K562 (cell line): ENCODE measurements around the gene DTD1. TPM values are rescaled to one million over a fixed set of nuclear protein-coding genes. Genes with fewer than 3 reads are reported as not detected.

Source experiments
- ATAC-seq: fragments of 200-7000 bp; cut with Tn5 transposase; 3 replicates; pipeline ENCODE4 v1.9.1; 2020; ENCODE audit warnings: moderate library complexity
- BruUV-seq: library from RNA; stranded (reverse); fragments of 400-500 nt; replicated peaks from 2 replicates; lab custom pipeline; 2021; lab: Mats Ljungman, UMichigan
- CTCF ChIA-PET: fragments of 300-600 bp; formaldehyde crosslinking; extraction: SDS; loops from one replicate; lab custom pipeline; 2021; ENCODE audit warnings: low intra/inter-chr PET ratio; lab: Yijun Ruan, JAX
- POLR2A ChIA-PET: fragments of 300-600, 350-650 bp; sonication (Branson Sonifier 250); formaldehyde crosslinking; extraction: SDS; loops from one replicate; lab custom pipeline; 2021; ENCODE audit warnings: antibody characterized with exemption, inconsistent platforms; lab: Yijun Ruan, JAX
- DNase-seq, 4 experiments: peaks; one replicate each; pipeline versions ENCODE4 v3.0.0 to v3.0.0-alpha.2; 2011 to 2018; ENCODE audit warnings: low spot score in 3 of 4, mixed read lengths in 3 of 4; ENCODE audit errors: extremely low read depth in 1 of 4
- FAIRE-seq: peaks from 2 replicates; lab custom pipeline; 2011; peaks lifted over from hg19 to GRCh38; lab: Jason Lieb, UNC
- H2AFZ ChIP-seq: 2 replicates; pipeline ENCODE4 v1.6.0; 2011; ENCODE audit warnings: low read depth, low read length, control low read depth, inconsistent platforms
- H3K27ac ChIP-seq: fragments of 200-600 bp; 3 replicates; pipeline ENCODE4 v1.8.0; 2011; ENCODE audit warnings: low read depth, mild to moderate bottlenecking, control low read depth, inconsistent platforms, low read length, moderate library complexity, mixed read lengths; ENCODE audit errors: extremely low read depth
- H3K27me3 ChIP-seq, 2 experiments: fragments of 300-600 bp in 1 of 2; 2 replicates in 1 of 2; 3 replicates in 1 of 2; pipeline versions ENCODE4 v1.6.0 to v1.8.0; 2011; ENCODE audit warnings: inconsistent platforms in 2 of 2, low read length in 2 of 2, mild to moderate bottlenecking in 1 of 2, mixed read lengths in 1 of 2, moderate library complexity in 1 of 2; ENCODE audit not compliant: control insufficient read depth in 2 of 2, insufficient read depth in 2 of 2
- H3K36me3 ChIP-seq: fragments of 300-600 bp; 3 replicates; pipeline ENCODE4 v1.8.0; 2011; ENCODE audit warnings: mild to moderate bottlenecking, low read length, inconsistent platforms; ENCODE audit not compliant: control insufficient read depth, insufficient read depth
- H3K4me1 ChIP-seq, 2 experiments: fragments of 200-600 bp in 1 of 2; replicated peaks in 1 of 2; 2 replicates in 1 of 2; 3 replicates in 1 of 2; pipeline versions ENCODE4 v1.5.1 to v1.8.0; 2011; ENCODE audit warnings: inconsistent platforms in 2 of 2, low read length in 2 of 2, mild to moderate bottlenecking in 1 of 2, mixed read lengths in 1 of 2, moderate library complexity in 1 of 2; ENCODE audit not compliant: control insufficient read depth in 2 of 2, insufficient read depth in 2 of 2
- H3K4me2 ChIP-seq: 2 replicates; pipeline ENCODE4 v1.6.1; 2011; ENCODE audit warnings: low read length, control low read depth, inconsistent platforms, mixed read lengths; ENCODE audit not compliant: insufficient read depth
- H3K4me3 ChIP-seq: fragments of 200-600 bp; sonication (generic), shearing (Covaris generic); 2 replicates; pipeline ENCODE4 v1.5.1; 2016; ENCODE audit warnings: control low read depth, inconsistent platforms
- H3K79me2 ChIP-seq: fragments of 200-600 bp; 3 replicates; pipeline ENCODE4 v1.8.0; 2011; ENCODE audit warnings: low read length, inconsistent platforms; ENCODE audit not compliant: control insufficient read depth, insufficient read depth
- H3K9ac ChIP-seq, 2 experiments: 2 replicates each; pipeline versions ENCODE4 v1.6.0 to v1.6.1; 2011; ENCODE audit warnings: low read depth in 2 of 2, low read length in 2 of 2, control low read depth in 1 of 2, inconsistent platforms in 1 of 2, mild to moderate bottlenecking in 1 of 2, mixed read lengths in 1 of 2; ENCODE audit not compliant: insufficient read depth in 1 of 2
- H3K9me1 ChIP-seq: one replicate; pipeline ENCODE4 v1.6.0; 2011; ENCODE audit warnings: inconsistent platforms, mild to moderate bottlenecking, low read length, moderate library complexity; ENCODE audit not compliant: control insufficient read depth, insufficient read depth
- H3K9me3 ChIP-seq: replicated peaks from 2 replicates; pipeline ENCODE4 v1.5.1; 2011; ENCODE audit warnings: low read depth, low read length, inconsistent platforms; ENCODE audit not compliant: control insufficient read depth, insufficient read depth
- H4K20me1 ChIP-seq: replicated peaks from 2 replicates; pipeline ENCODE4 v1.6.1; 2011; ENCODE audit warnings: low read length, inconsistent platforms, mixed read lengths; ENCODE audit not compliant: control insufficient read depth, insufficient read depth
- ATF6 ChIP-seq: sonication (generic); formaldehyde crosslinking; IDR thresholded peaks from 2 replicates; pipeline ENCODE4 v1.4.0; 2020; ENCODE audit warnings: mild to moderate bottlenecking, missing genetic modification reagents
- CCAR2 ChIP-seq: fragments of 200-400 bp; formaldehyde crosslinking; IDR thresholded peaks from 2 replicates; pipeline ENCODE4 v1.6.1; 2017; ENCODE audit warnings: mild to moderate bottlenecking, low read depth, low read length
- CTCF ChIP-seq, 3 experiments: IDR thresholded peaks in 2 of 3; conservative IDR thresholded peaks in 1 of 3; 2 replicates each; pipeline ENCODE4 v1.5.1; 2011 to 2012; ENCODE audit warnings: low read length in 3 of 3, mild to moderate bottlenecking in 3 of 3, control low read depth in 2 of 3, improper control_type of control experiment in 1 of 3, inconsistent platforms in 1 of 3, low read depth in 1 of 3, mixed read lengths in 1 of 3, moderate library complexity in 1 of 3; ENCODE audit not compliant: insufficient read depth in 2 of 3
- E2F4 ChIP-seq: sonication (generic); formaldehyde crosslinking; IDR thresholded peaks from 2 replicates; pipeline ENCODE4 v1.8.0; 2022; ENCODE audit warnings: mild to moderate bottlenecking, low read depth, missing genetic modification reagents
- ETV1 ChIP-seq: fragments of 450-650 bp; conservative IDR thresholded peaks from 2 replicates; pipeline ENCODE4 v1.6.1; 2016; ENCODE audit warnings: missing genetic modification characterization, control low read depth, low read depth, missing compliant biosample characterization
- FOXA3 ChIP-seq, 2 experiments: fragments of 450-650 bp in 1 of 2; sonication (generic) in 1 of 2; formaldehyde crosslinking; IDR thresholded peaks in 1 of 2; conservative IDR thresholded peaks in 1 of 2; 2 replicates each; pipeline versions ENCODE4 v1.4.0 to v1.8.0; 2020 to 2022; ENCODE audit warnings: mild to moderate bottlenecking in 2 of 2, missing genetic modification reagents in 1 of 2
- HMG20B ChIP-seq: fragments of 250-450 bp; sonication (Bioruptor Pico); IDR thresholded peaks from 2 replicates; pipeline ENCODE4 v1.5.0; 2021; ENCODE audit warnings: mild to moderate bottlenecking
- LARP7 ChIP-seq: fragments of 450-650 bp; IDR thresholded peaks from 2 replicates; pipeline ENCODE4 v1.6.1; 2016
- MCM3 ChIP-seq: fragments of 450-650 bp; IDR thresholded peaks from 2 replicates; pipeline ENCODE4 v1.6.1; 2016
- MCM5 ChIP-seq: fragments of 450-650 bp; IDR thresholded peaks from 2 replicates; pipeline ENCODE4 v1.6.1; 2016; ENCODE audit warnings: low read depth
- NFXL1 ChIP-seq: fragments of 450-650 bp; formaldehyde crosslinking; IDR thresholded peaks from 2 replicates; pipeline ENCODE4 v1.4.0; 2021; ENCODE audit warnings: mild to moderate bottlenecking
- NFYB ChIP-seq: IDR thresholded peaks from 2 replicates; pipeline ENCODE4 v1.6.1; 2011; ENCODE audit warnings: mild to moderate bottlenecking, moderate library complexity; ENCODE audit not compliant: insufficient read length; ENCODE audit errors: extremely low read depth
- SMARCB1 ChIP-seq: IDR thresholded peaks from 2 replicates; pipeline ENCODE4 v1.6.1; 2011; ENCODE audit warnings: improper control_type of control experiment, low read depth; ENCODE audit not compliant: insufficient read length
- SMC3 ChIP-seq: conservative IDR thresholded peaks from 2 replicates; pipeline ENCODE4 v1.6.1; 2011; ENCODE audit warnings: low read depth, low read length, improper control_type of control experiment; ENCODE audit not compliant: insufficient read depth
- ZNF175 ChIP-seq: fragments of 200-800 bp; sonication (Bioruptor generic); IDR thresholded peaks from 2 replicates; pipeline ENCODE4 v1.6.1; 2016; ENCODE audit warnings: low read depth, mild to moderate bottlenecking, missing genetic modification characterization, missing compliant biosample characterization
- ZNF512 ChIP-seq: IDR thresholded peaks from 2 replicates; pipeline ENCODE4 v1.6.1; 2016; ENCODE audit warnings: missing genetic modification characterization, missing compliant biosample characterization
- WGBS: fragments of 100-300 bp; shearing (Covaris generic); methylation state at CpG from one replicate; pipeline ENCODE4 v1.1.6; 2016; ENCODE audit warnings: low coverage, mixed read lengths; ENCODE audit not compliant: insufficient coverage; ENCODE audit errors: missing lambda C conversion rate; 5-methylcytosine and 5-hydroxymethylcytosine counted together
- in situ Hi-C: fragments of 300-500 bp; cut with MboI; formaldehyde crosslinking; loops from 4 replicates; pipeline ENCODE4 v1.15.0; 2018; ENCODE audit warnings: inconsistent platforms, mixed read lengths
- intact Hi-C: fragments of 100-400 bp; cut with micrococcal nuclease; formaldehyde crosslinking; loops from 2 replicates; pipeline ENCODE4 v1.14.2; 2022
- polyA plus RNA-seq, 8 experiments: library from polyadenylated mRNA; depleted of rRNA in 4 of 8; stranded (reverse) in 5 of 8; unstranded in 3 of 8; fragments of >200 nt; fragmentation: Nextera tagmentation in 2 of 8; fragmentation: Illumina TruSeq in 1 of 8; extraction: Ambion mirVana in 2 of 8; extraction: Trizol in 1 of 8; gene quantifications; 2 replicates each; pipeline versions ENCODE4 v1.2.1 to v1.2.3, GENCODE V29; 2011 to 2014; ENCODE audit warnings: inconsistent platforms in 1 of 8, missing spikeins in 1 of 8
- total RNA-seq, 7 experiments: library from RNA; depleted of rRNA in 6 of 7; stranded (reverse); fragments of >200 nt in 6 of 7; fragmentation: Illumina TruSeq in 2 of 7; extraction: Trizol in 2 of 7; gene quantifications; 2 replicates each; pipeline versions ENCODE4 v1.2.1 to v1.2.3, GENCODE V29; 2011 to 2021; ENCODE audit warnings: low replicate concordance in 1 of 7

DTD1 gene
- total and polyA plus RNA-seq, 9 of the 15 experiments (the other 6 are each of a cell fraction or from before 2014, with no cell fraction given) = 5.7 to 28.6 (median 26.8) TPM

GRCh38 chr20:18615020-18615650 lies 27.3 kb downstream of the DTD1 start:
- FAIRE-seq = no peak
- no peak; the same call in 2 of the 3 replicates for ATAC-seq

More at GRCh38 chr20:18615020-18615650, 27.3 kb downstream of the DTD1 start:
- in situ Hi-C loops (no loop called here), intact Hi-C loops (no loop called here)
- Histone ChIP-seq H3K9me3 (no peaks in the 10 kb centered on the region), H2AFZ (no peak overlapping the region), H3K4me2 (no peak overlapping the region), H3K9me1 (no peaks in the 10 kb centered on the region), H3K9ac (no peak overlapping the region), H4K20me1 (no peaks in the 10 kb centered on the region), H3K4me3 (no peak overlapping the region), H3K79me2 (no peaks in the 10 kb centered on the region), H3K4me1 (no peaks in the 10 kb centered on the region; a peak in 1 of 5 replicates), H3K36me3 (no peaks in the 10 kb centered on the region), H3K27ac (no peak overlapping the region), H3K27me3 (no peaks in the 10 kb centered on the region)
- WGBS = 12% methylated on average over 5 of the region's 5 CpGs
- DNase-seq = no peak
- TF ChIP-seq MCM5 = no peak
- TF ChIP-seq ZNF512 (tag) = no peak
- no peak for TF ChIP-seq HMG20B (CRISPR knock-in tag)
- no peak for TF ChIP-seq CCAR2
- TF ChIP-seq NFYB = no peak
- no peak for TF ChIP-seq CTCF (IDR thresholded peaks at IDR 0.05 in 2 of 3, conservative IDR thresholded peaks at IDR 0.05 in 1 of 3; ENCODE audit: insufficient read depth in 2 of 3, low read depth in 1 of 3, low read length in 3 of 3)
- no peak for TF ChIP-seq E2F4 (CRISPR knock-in tag)
- no peak for TF ChIP-seq NFXL1 (CRISPR knock-in tag)
- no peak for TF ChIP-seq MCM3
- TF ChIP-seq SMC3 = no peak
- no peak for TF ChIP-seq ZNF175 (CRISPR knock-in tag)
- TF ChIP-seq LARP7 = no peak
- TF ChIP-seq ETV1 (tag) = no peak
- TF ChIP-seq FOXA3 (CRISPR knock-in tag; conservative IDR thresholded peaks at IDR 0.05 in 1 of 2, IDR thresholded peaks at IDR 0.05 in 1 of 2) = no peak
- TF ChIP-seq ATF6 = no peak
- no peak for TF ChIP-seq SMARCB1
- BruUV-seq = no TSS peak
- ChIA-PET POLR2A (no interaction called here), CTCF (no interaction called here)
